Measurements from ENCODE around the gene ZNF518B. TPM values are rescaled to one million over a fixed set of nuclear protein-coding genes. Genes with fewer than 3 reads are reported as not detected.
"Not testable (repeated sequence)": the region's sequence is repeated elsewhere in the genome, so short reads cannot be mapped to it uniquely, and the experiment has no call there.

Gene ZNF518B
- total RNA-seq, 1 experiment from 2014 or later: 11.5 TPM

DNA sequence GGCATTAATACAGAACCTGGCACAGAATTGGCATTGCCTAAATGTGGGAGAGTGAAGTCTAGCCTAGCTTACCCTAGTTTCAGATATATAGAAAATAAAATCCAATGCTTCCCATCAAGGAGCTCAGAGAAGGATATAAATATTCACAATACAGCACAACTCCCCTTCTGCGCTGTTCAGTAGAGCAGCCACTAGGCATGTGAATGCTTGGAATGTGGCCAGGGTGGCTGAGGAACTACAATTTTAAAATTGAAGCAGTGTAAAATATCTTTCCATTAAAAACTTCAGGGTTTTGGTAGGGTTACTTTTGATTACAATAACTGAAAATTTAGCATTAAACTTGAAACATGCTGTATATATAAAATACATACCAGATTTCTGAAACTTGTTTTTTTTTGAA lies 19.5 kb downstream of the ZNF518B start:
- Histone ChIP-seq H3K4ac (ENCODE audit: low read depth, low read length) (no peak overlapping the region), H3K23ac (ENCODE audit: insufficient read length, low read depth, low read length) (no peak overlapping the region), H4K91ac (ENCODE audit: insufficient read length, low read depth, low read length) (no peak overlapping the region), H3K27ac (ENCODE audit: insufficient read length, low read depth, low read length) (no peak overlapping the region), H3K9me3 (ENCODE audit: control insufficient read depth, low read depth, low read length) (no peaks in the 10 kb centered on the region), H2BK5ac (ENCODE audit: insufficient read length, low read length) (no peak overlapping the region), H2BK15ac (ENCODE audit: low read depth, low read length) (no peak overlapping the region), H2BK120ac (ENCODE audit: low read depth, low read length, poor library complexity, severe bottlenecking) (no peak overlapping the region), H3K56ac (ENCODE audit: insufficient read length, low read depth, low read length) (no peak overlapping the region), H3K9ac (ENCODE audit: extremely low read depth, insufficient read length, low read length) (no peak overlapping the region), H3K4me2 (ENCODE audit: insufficient read depth, insufficient read length, low read length) (no peak overlapping the region), H3K18ac (ENCODE audit: insufficient read length, low read depth, low read length) (no peak overlapping the region), H2AFZ (ENCODE audit: low read length) (no peak overlapping the region), H4K20me1 (ENCODE audit: control insufficient read depth, insufficient read depth, insufficient read length) (no peaks in the 10 kb centered on the region), H4K5ac (ENCODE audit: insufficient read length, low read depth, low read length) (no peak overlapping the region), H3K23me2 (ENCODE audit: insufficient read length, low read depth, low read length, poor library complexity, severe bottlenecking) (no peaks in the 10 kb centered on the region), H2AK5ac (ENCODE audit: insufficient read length, low read length) (no peak overlapping the region), H3K27me3 (ENCODE audit: insufficient read depth, low read length) (no peaks in the 10 kb centered on the region), H4K8ac (replicated peaks; ENCODE audit: insufficient read length, low read depth, low read length) (no peak overlapping the region), H3T11ph (ENCODE audit: low read length) (no peak overlapping the region), H2BK12ac (ENCODE audit: insufficient read length, low read depth, low read length) (no peak overlapping the region), H3K79me2 (ENCODE audit: insufficient read depth, low read length) (no peaks in the 10 kb centered on the region), H3K79me1 (ENCODE audit: insufficient read depth, low read depth, low read length, poor library complexity, severe bottlenecking) (no peaks in the 10 kb centered on the region), H2BK20ac (ENCODE audit: low read depth, low read length, poor library complexity, severe bottlenecking) (no peak overlapping the region), H3K14ac (ENCODE audit: insufficient read depth, low read length) (no peak overlapping the region), H3K4me1 (ENCODE audit: insufficient read depth, low read length) (peaks cover 5% of the 10 kb centered on the region; the same call in 1 of the 2 replicates)
- no CpG with 5 or more reads among the region's 1 CpG for WGBS (ENCODE audit: extremely low coverage, insufficient read length, low lambda C conversion rate)
- no peak for DNase-seq
- peaks cover 8 to 9% of the 10 kb centered on the region in 2 experiments for H3K4me1 Mint-ChIP-seq
- no peak overlapping the region for H3K4me3 Mint-ChIP-seq
- peaks cover 0 to 6% (median 5%) of the 10 kb centered on the region in 3 experiments; a peak in 4 of 7 replicates for H3K36me3 Mint-ChIP-seq (ENCODE audit: insufficient read depth in 1 of 3, low read depth in 3 of 3)
- TF ChIP-seq, protein P1, sequence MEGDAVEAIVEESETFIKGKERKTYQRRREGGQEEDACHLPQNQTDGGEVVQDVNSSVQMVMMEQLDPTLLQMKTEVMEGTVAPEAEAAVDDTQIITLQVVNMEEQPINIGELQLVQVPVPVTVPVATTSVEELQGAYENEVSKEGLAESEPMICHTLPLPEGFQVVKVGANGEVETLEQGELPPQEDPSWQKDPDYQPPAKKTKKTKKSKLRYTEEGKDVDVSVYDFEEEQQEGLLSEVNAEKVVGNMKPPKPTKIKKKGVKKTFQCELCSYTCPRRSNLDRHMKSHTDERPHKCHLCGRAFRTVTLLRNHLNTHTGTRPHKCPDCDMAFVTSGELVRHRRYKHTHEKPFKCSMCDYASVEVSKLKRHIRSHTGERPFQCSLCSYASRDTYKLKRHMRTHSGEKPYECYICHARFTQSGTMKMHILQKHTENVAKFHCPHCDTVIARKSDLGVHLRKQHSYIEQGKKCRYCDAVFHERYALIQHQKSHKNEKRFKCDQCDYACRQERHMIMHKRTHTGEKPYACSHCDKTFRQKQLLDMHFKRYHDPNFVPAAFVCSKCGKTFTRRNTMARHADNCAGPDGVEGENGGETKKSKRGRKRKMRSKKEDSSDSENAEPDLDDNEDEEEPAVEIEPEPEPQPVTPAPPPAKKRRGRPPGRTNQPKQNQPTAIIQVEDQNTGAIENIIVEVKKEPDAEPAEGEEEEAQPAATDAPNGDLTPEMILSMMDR (conservative IDR thresholded peaks at IDR 0.05): no peak; the same call in 2 of the 3 replicates
- H3K9me3 Mint-ChIP-seq: no peaks in the 10 kb centered on the region
- no peaks in the 10 kb centered on the region; the same call in 1 of the 2 replicates for H3K27me3 Mint-ChIP-seq (ENCODE audit: low read depth)
- no peak overlapping the region for H3K27ac Mint-ChIP-seq

DNA sequence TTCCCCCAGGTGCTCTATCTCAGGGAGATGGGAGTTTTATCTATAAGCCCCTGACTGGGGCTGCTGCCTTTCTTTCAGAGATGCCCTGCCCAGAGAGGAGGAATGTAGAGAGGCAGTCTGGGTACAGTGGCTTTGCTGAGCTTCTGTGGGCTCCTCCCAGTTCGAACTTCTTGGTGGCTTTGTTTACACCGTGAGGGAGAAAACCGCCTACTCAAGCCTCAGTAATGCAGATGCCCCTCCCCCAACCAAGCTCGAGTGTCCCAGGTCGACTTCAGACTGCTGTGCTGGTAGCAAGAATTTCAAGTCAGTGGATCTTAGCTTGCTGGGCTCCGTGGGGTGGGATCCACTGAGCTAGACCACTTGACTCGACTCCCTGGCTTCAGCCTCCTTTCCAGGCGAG lies 29.5 kb downstream of the ZNF518B start:
- H3K9ac ChIP-seq (ENCODE audit: extremely low read depth, insufficient read length, low read length); H4K8ac ChIP-seq (replicated peaks; ENCODE audit: insufficient read length, low read depth, low read length); H2BK12ac ChIP-seq (ENCODE audit: insufficient read length, low read depth, low read length); H2BK20ac ChIP-seq (ENCODE audit: low read depth, low read length, poor library complexity, severe bottlenecking); H2BK120ac ChIP-seq (ENCODE audit: low read depth, low read length, poor library complexity, severe bottlenecking); H3K18ac ChIP-seq (ENCODE audit: insufficient read length, low read depth, low read length); H3K9me3 ChIP-seq (ENCODE audit: control insufficient read depth, low read depth, low read length); H3K4ac ChIP-seq (ENCODE audit: low read depth, low read length); H3K27me3 Mint-ChIP-seq (ENCODE audit: low read depth); H3K4me1 ChIP-seq (ENCODE audit: insufficient read depth, low read length); H3K23ac ChIP-seq (ENCODE audit: insufficient read length, low read depth, low read length); H2BK5ac ChIP-seq (ENCODE audit: insufficient read length, low read length); H3K56ac ChIP-seq (ENCODE audit: insufficient read length, low read depth, low read length); H3K27me3 ChIP-seq (ENCODE audit: insufficient read depth, low read length); H3K23me2 ChIP-seq (ENCODE audit: insufficient read length, low read depth, low read length, poor library complexity, severe bottlenecking); H3K79me2 ChIP-seq (ENCODE audit: insufficient read depth, low read length); H3K4me2 ChIP-seq (ENCODE audit: insufficient read depth, insufficient read length, low read length); H3K4me3 Mint-ChIP-seq; H4K91ac ChIP-seq (ENCODE audit: insufficient read length, low read depth, low read length); H2AFZ ChIP-seq (ENCODE audit: low read length); H3T11ph ChIP-seq (ENCODE audit: low read length); H2AK5ac ChIP-seq (ENCODE audit: insufficient read length, low read length); H3K27ac Mint-ChIP-seq; H3K79me1 ChIP-seq (ENCODE audit: insufficient read depth, low read depth, low read length, poor library complexity, severe bottlenecking); H4K5ac ChIP-seq (ENCODE audit: insufficient read length, low read depth, low read length); H3K27ac ChIP-seq (ENCODE audit: insufficient read length, low read depth, low read length); H2BK15ac ChIP-seq (ENCODE audit: low read depth, low read length); H3K14ac ChIP-seq (ENCODE audit: insufficient read depth, low read length); H4K20me1 ChIP-seq (ENCODE audit: control insufficient read depth, insufficient read depth, insufficient read length): not testable (repeated sequence)
- Mint-ChIP-seq H3K4me1 (peaks cover 18 to 20% of the 10 kb centered on the region in 2 experiments), H3K9me3 (peaks cover 0 to 17% of the 10 kb centered on the region in 2 experiments; a peak in 4 of 5 replicates), H3K36me3 (ENCODE audit: insufficient read depth in 1 of 3, low read depth in 3 of 3) (peaks cover 0 to 18% (median 0%) of the 10 kb centered on the region in 3 experiments; a peak in 2 of 7 replicates)
- WGBS (ENCODE audit: extremely low coverage, insufficient read length, low lambda C conversion rate): no CpG with 5 or more reads among the region's 8 CpGs
- DNase-seq: peak; percentile 50

All from H9 (cell line).